ENCODE results near the gene AXL. TPM values are rescaled to one million over a fixed set of nuclear protein-coding genes. Genes with fewer than 3 reads are reported as not detected.

AXL gene
- total and polyA plus RNA-seq, 2 of the 8 experiments (the other 6 are each of a cell fraction or from before 2014, with no cell fraction given), result 35.3 to 51.0 TPM

DNA sequence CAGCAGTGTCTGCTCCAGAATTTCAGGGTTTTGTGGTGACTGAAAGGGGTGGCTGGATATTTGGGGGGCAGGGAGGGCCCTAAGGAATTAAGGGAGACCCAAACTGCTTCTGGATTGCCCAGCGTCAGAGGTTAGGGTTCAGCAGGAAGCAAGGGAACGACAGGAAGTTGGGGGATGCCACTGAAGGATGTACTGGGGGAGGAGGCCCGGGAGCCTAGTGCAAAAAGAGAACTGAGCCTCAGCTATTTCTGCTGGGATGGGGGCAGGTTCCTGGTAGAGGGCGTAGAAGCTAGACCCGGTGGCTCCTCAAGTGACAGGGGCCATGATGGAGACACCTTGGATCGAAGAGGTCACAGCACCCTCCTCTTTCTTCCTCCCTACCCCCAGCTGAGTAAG is 24.9 kb upstream of the AXL start (continued):
- TF ChIP-seq, protein P1, sequence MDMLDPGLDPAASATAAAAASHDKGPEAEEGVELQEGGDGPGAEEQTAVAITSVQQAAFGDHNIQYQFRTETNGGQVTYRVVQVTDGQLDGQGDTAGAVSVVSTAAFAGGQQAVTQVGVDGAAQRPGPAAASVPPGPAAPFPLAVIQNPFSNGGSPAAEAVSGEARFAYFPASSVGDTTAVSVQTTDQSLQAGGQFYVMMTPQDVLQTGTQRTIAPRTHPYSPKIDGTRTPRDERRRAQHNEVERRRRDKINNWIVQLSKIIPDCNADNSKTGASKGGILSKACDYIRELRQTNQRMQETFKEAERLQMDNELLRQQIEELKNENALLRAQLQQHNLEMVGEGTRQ (IDR thresholded peaks at IDR 0.05; ENCODE audit: low read length), result no peak
- TF ChIP-seq GABPA (IDR thresholded peaks at IDR 0.05; ENCODE audit: borderline replicate concordance, insufficient read depth, low read length) (no peak), FOSL1 (IDR thresholded peaks at IDR 0.05; ENCODE audit: insufficient read depth, low read depth, low read length) (no peak), BRCA1 (IDR thresholded peaks at IDR 0.05; ENCODE audit: low read depth, low read length) (no peak), TAF1 (IDR thresholded peaks at IDR 0.05; ENCODE audit: low read depth, low read length) (no peak)

Measured in H1 (cell line).